GM18519 (cell line): ENCODE measurements around the gene SRL.
"Not testable (repeated sequence)": the region's sequence is repeated elsewhere in the genome, so short reads cannot be mapped to it uniquely, and the experiment has no call there.

Source experiments
- ATAC-seq: cut with Tn5 transposase; IDR thresholded peaks from one replicate; pipeline ENCODE4 v1.9.1; 2021; ENCODE audit warnings: mild to moderate bottlenecking, moderate library complexity; ENCODE audit not compliant: unreplicated experiment, low FRiP score

SRL gene

GRCh38 chr16:4175849-4176248, 66.0 kb downstream of the SRL start:
- no peak for ATAC-seq

- ATAC-seq, result no peak
Measured at GRCh38 chr16:4172070-4172469, 69.8 kb downstream of the SRL start.

GRCh38 chr16:4169415-4169814, 72.5 kb downstream of the SRL start:
- no peak for ATAC-seq

GRCh38 chr16:4166821-4167220, 75.1 kb downstream of the SRL start:
- ATAC-seq, result no peak

- ATAC-seq, result no peak
Measured at GRCh38 chr16:4160658-4161430, 81.0 kb downstream of the SRL start.

- ATAC-seq, result no peak
Measured at GRCh38 chr16:4159726-4160125, 82.2 kb downstream of the SRL start.

GRCh38 chr16:4158143-4159093, 83.5 kb downstream of the SRL start:
- ATAC-seq, result no peak

GRCh38 chr16:4157376-4157825, 84.5 kb downstream of the SRL start:
- ATAC-seq, result no peak

- not testable (repeated sequence) for ATAC-seq
Measured at GRCh38 chr16:4156503-4156902, 85.4 kb downstream of the SRL start.

- not testable (repeated sequence) for ATAC-seq
Measured at GRCh38 chr16:4153364-4153763, 88.5 kb downstream of the SRL start.

GRCh38 chr16:4152267-4152666, 89.6 kb downstream of the SRL start:
- ATAC-seq, result no peak

- no peak for ATAC-seq
Measured at GRCh38 chr16:4147236-4147635, 94.6 kb downstream of the SRL start.

GRCh38 chr16:4142268-4142667, 99.6 kb downstream of the SRL start:
- ATAC-seq, result no peak

- no peak for ATAC-seq
Measured at GRCh38 chr16:4141604-4142003, 100.3 kb downstream of the SRL start.

- ATAC-seq, result no peak
Measured at GRCh38 chr16:4140652-4141051, 101.2 kb downstream of the SRL start.

GRCh38 chr16:4139968-4140367, 101.9 kb downstream of the SRL start:
- no peak for ATAC-seq
